K562 (cell line): ENCODE data around the gene CD3D. TPM values are rescaled to one million over a fixed set of nuclear protein-coding genes. Genes with fewer than 3 reads are reported as not detected.

Experiments used
- ATF3 ChIP-seq, 2 experiments: fragments of 450-650 bp in 1 of 2; sonication (generic) in 1 of 2; formaldehyde crosslinking in 1 of 2; IDR thresholded peaks in 1 of 2; conservative IDR thresholded peaks in 1 of 2; 2 replicates each; pipeline versions ENCODE4 v1.6.1 to v1.8.1; 2016 to 2023; ENCODE audit warnings: mild to moderate bottlenecking in 2 of 2, moderate library complexity in 2 of 2, inconsistent platforms in 1 of 2, missing genetic modification reagents in 1 of 2
- BRF1 ChIP-seq: IDR thresholded peaks from 3 replicates; pipeline ENCODE4 v1.6.1; 2011; ENCODE audit warnings: borderline replicate concordance, mild to moderate bottlenecking; ENCODE audit not compliant: insufficient read length; ENCODE audit errors: extremely low read depth
- CBFA2T3 ChIP-seq: fragments of 450-650 bp; IDR thresholded peaks from 2 replicates; pipeline ENCODE4 v1.6.1; 2017
- CREBBP ChIP-seq: IDR thresholded peaks from one replicate; pipeline ENCODE4 v1.6.1; 2012; ENCODE audit warnings: low read depth, mild to moderate bottlenecking, control low read depth, inconsistent platforms, low read length
- DPF2 ChIP-seq: fragments of 450-650 bp; IDR thresholded peaks from 2 replicates; pipeline ENCODE4 v1.6.1; 2016
- EHMT2 ChIP-seq: fragments of 450-650 bp; IDR thresholded peaks from 2 replicates; pipeline ENCODE4 v1.6.1; 2018; ENCODE audit warnings: antibody characterized with exemption
- EP300 ChIP-seq: IDR thresholded peaks from 2 replicates; pipeline ENCODE4 v1.6.1; 2012; ENCODE audit warnings: low read length, improper control_type of control experiment
- ESRRA ChIP-seq: fragments of 450-650 bp; IDR thresholded peaks from 2 replicates; pipeline ENCODE4 v1.6.1; 2014; ENCODE audit warnings: low read depth, mild to moderate bottlenecking, moderate library complexity, borderline replicate concordance
- GTF2E2 ChIP-seq: fragments of 200-800 bp; sonication (Bioruptor generic); IDR thresholded peaks from 2 replicates; pipeline ENCODE4 v1.6.1; 2016; ENCODE audit warnings: missing genetic modification characterization, missing compliant biosample characterization
- JUND ChIP-seq, 2 experiments: IDR thresholded peaks; 2 replicates in 1 of 2; 3 replicates in 1 of 2; pipeline ENCODE4 v1.6.1; 2011; ENCODE audit warnings: borderline replicate concordance in 2 of 2, low read depth in 2 of 2, low read length in 2 of 2, improper control_type of control experiment in 1 of 2, missing biosample characterization in 1 of 2, missing genetic modification characterization in 1 of 2, missing genetic modification reagents in 1 of 2
- LEF1 ChIP-seq: fragments of 450-650 bp; IDR thresholded peaks from 2 replicates; pipeline ENCODE4 v1.6.1; 2016; ENCODE audit warnings: mild to moderate bottlenecking
- NCOR1 ChIP-seq: fragments of 450-650 bp; IDR thresholded peaks from 2 replicates; pipeline ENCODE4 v1.6.1; 2016; ENCODE audit warnings: mild to moderate bottlenecking, moderate library complexity
- SMARCE1 ChIP-seq: fragments of 450-650 bp; IDR thresholded peaks from 2 replicates; pipeline ENCODE4 v1.7.1; 2016; ENCODE audit warnings: mild to moderate bottlenecking
- SOX6 ChIP-seq: fragments of 450-650 bp; IDR thresholded peaks from 2 replicates; pipeline ENCODE4 v1.6.1; 2014; ENCODE audit warnings: mild to moderate bottlenecking
- TCF3 ChIP-seq: sonication (generic); formaldehyde crosslinking; IDR thresholded peaks from 2 replicates; pipeline ENCODE4 v1.4.0; 2020; ENCODE audit warnings: mild to moderate bottlenecking, missing genetic modification reagents
- ZEB2 ChIP-seq: fragments of 450-650 bp; IDR thresholded peaks from 2 replicates; pipeline ENCODE4 v1.6.1; 2016
- ZSCAN32 ChIP-seq: fragments of 450-650 bp; formaldehyde crosslinking; IDR thresholded peaks from 2 replicates; pipeline ENCODE4 v1.4.0; 2020; ENCODE audit warnings: mild to moderate bottlenecking, moderate library complexity
- polyA plus RNA-seq, 8 experiments: library from polyadenylated mRNA; depleted of rRNA in 4 of 8; stranded (reverse) in 5 of 8; unstranded in 3 of 8; fragments of >200 nt; fragmentation: Nextera tagmentation in 2 of 8; fragmentation: Illumina TruSeq in 1 of 8; extraction: Ambion mirVana in 2 of 8; extraction: Trizol in 1 of 8; gene quantifications; 2 replicates each; pipeline versions ENCODE4 v1.2.1 to v1.2.3, GENCODE V29; 2011 to 2014; ENCODE audit warnings: inconsistent platforms in 1 of 8, missing spikeins in 1 of 8
- total RNA-seq, 7 experiments: library from RNA; depleted of rRNA in 6 of 7; stranded (reverse); fragments of >200 nt in 6 of 7; fragmentation: Illumina TruSeq in 2 of 7; extraction: Trizol in 2 of 7; gene quantifications; 2 replicates each; pipeline versions ENCODE4 v1.2.1 to v1.2.3, GENCODE V29; 2011 to 2021; ENCODE audit warnings: low replicate concordance in 1 of 7

Gene CD3D
- total and polyA plus RNA-seq, 9 of the 15 experiments (the other 6 are each of a cell fraction or from before 2014, with no cell fraction given) = 36.2 to 238 (median 67.1) TPM

GRCh38 chr11:118319337-118319707 lies 23.2 kb downstream of the CD3D start (continued):
- TF ChIP-seq ATF3 (IDR thresholded peaks at IDR 0.05) = peak; percentile 53; the same call in 1 of the 2 replicates
- TF ChIP-seq ATF3 (CRISPR knock-in tag; conservative IDR thresholded peaks at IDR 0.05) = no peak
- peak; percentile 48; the same call in 1 of the 2 replicates for TF ChIP-seq JUND (IDR thresholded peaks at IDR 0.05; ENCODE audit: borderline replicate concordance, low read depth, low read length)
- TF ChIP-seq JUND (tag; IDR thresholded peaks at IDR 0.05; ENCODE audit: borderline replicate concordance, low read depth, low read length) = peak; percentile 63; the same call in 2 of the 3 replicates
- TF ChIP-seq ZSCAN32 (CRISPR knock-in tag) = no peak
- TF ChIP-seq ESRRA = peak; percentile 17; the same call in 1 of the 2 replicates
- TF ChIP-seq ZEB2 = peak; percentile 75
- peak; percentile 36; the same call in 1 of the 2 replicates for TF ChIP-seq EP300
- peak; percentile 38; the same call in 1 of the 2 replicates for TF ChIP-seq LEF1
- 0 out of 2 replicates have a peak, but pooled peaks have one; percentile 34 for TF ChIP-seq EHMT2
- peak; percentile 11; the same call in 1 of the 2 replicates for TF ChIP-seq SOX6
- TF ChIP-seq CREBBP = no peak
- no peak for TF ChIP-seq BRF1
- peak; percentile 56 for TF ChIP-seq CBFA2T3
- TF ChIP-seq GTF2E2 (tag) = 0 out of 2 replicates have a peak, but pooled peaks have one; percentile 31
- peak; percentile 88; the same call in 1 of the 2 replicates for TF ChIP-seq SMARCE1
- TF ChIP-seq DPF2 = peak; percentile 72; the same call in 1 of the 2 replicates
- TF ChIP-seq NCOR1 = peak; percentile 46; the same call in 1 of the 2 replicates
- peak; percentile 34; the same call in 1 of the 2 replicates for TF ChIP-seq TCF3
